HepG2 (cell line): Measurements from ENCODE around the gene ABHD10. TPM values are rescaled to one million over a fixed set of nuclear protein-coding genes. Genes with fewer than 3 reads are reported as not detected.

Experiments used
- ATAC-seq: fragments of 200-7000 bp; cut with Tn5 transposase; 3 replicates; pipeline ENCODE4 v1.9.1; 2020; ENCODE audit warnings: mild to moderate bottlenecking, moderate library complexity
- BruUV-seq: library from RNA; stranded (reverse); fragments of 400-500 nt; replicated peaks from 2 replicates; lab custom pipeline; 2021; lab: Mats Ljungman, UMichigan
- CTCF ChIA-PET: fragments of 300-600 bp; formaldehyde crosslinking; extraction: SDS; loops from one replicate; lab custom pipeline; 2021; ENCODE audit warnings: low total read pairs, inconsistent platforms, low intra/inter-chr PET ratio; lab: Yijun Ruan, JAX
- POLR2A ChIA-PET: fragments of 350-600 bp; sonication (Branson Sonifier 250); formaldehyde crosslinking; loops from one replicate; lab custom pipeline; 2020; ENCODE audit warnings: antibody characterized with exemption, inconsistent platforms; lab: Yijun Ruan, JAX
- DNase-seq: peaks from one replicate; pipeline ENCODE4 v3.0.0-alpha.2; 2015; ENCODE audit warnings: low spot score
- FAIRE-seq: peaks from 3 replicates; lab custom pipeline; 2011; peaks lifted over from hg19 to GRCh38; lab: Jason Lieb, UNC
- H2AFZ ChIP-seq: one replicate; pipeline ENCODE4 v1.6.1; 2011; ENCODE audit warnings: low read length, inconsistent platforms
- H3K27ac ChIP-seq: fragments of 300-600 bp; 3 replicates; pipeline ENCODE4 v1.8.0; 2011; ENCODE audit warnings: mixed run types, mild to moderate bottlenecking, mixed read lengths, low read length, inconsistent platforms; ENCODE audit not compliant: insufficient read depth; ENCODE audit errors: extremely low read length
- H3K27me3 ChIP-seq, 2 experiments: fragments of 200-600 bp in 1 of 2; 2 replicates in 1 of 2; 3 replicates in 1 of 2; pipeline versions ENCODE4 v1.6.0 to v1.8.0; 2011; ENCODE audit warnings: low read length in 2 of 2, mild to moderate bottlenecking in 2 of 2, moderate library complexity in 2 of 2, inconsistent platforms in 1 of 2; ENCODE audit not compliant: insufficient read depth in 2 of 2, control insufficient read depth in 1 of 2
- H3K36me3 ChIP-seq, 2 experiments: fragments of 200-600 bp in 1 of 2; replicated peaks in 1 of 2; 2 replicates in 1 of 2; 3 replicates in 1 of 2; pipeline versions ENCODE4 v1.5.1 to v1.8.0; 2011; ENCODE audit warnings: low read length in 2 of 2, inconsistent platforms in 1 of 2; ENCODE audit not compliant: insufficient read depth in 2 of 2, control insufficient read depth in 1 of 2
- H3K4me1 ChIP-seq: 2 replicates; pipeline ENCODE4 v1.5.1; 2012; ENCODE audit warnings: low read length, inconsistent platforms; ENCODE audit not compliant: insufficient read depth
- H3K4me2 ChIP-seq: 2 replicates; pipeline ENCODE4 v1.6.0; 2011; ENCODE audit warnings: low read depth, low read length, inconsistent platforms
- H3K4me3 ChIP-seq, 3 experiments: fragments of 200-600 bp in 1 of 3; sonication (generic), shearing (Covaris generic) in 1 of 3; replicated peaks in 1 of 3; 2 replicates each; pipeline ENCODE4 v1.5.1; 2011 to 2016; ENCODE audit warnings: low read length in 3 of 3, inconsistent platforms in 2 of 3, low read depth in 2 of 3, mild to moderate bottlenecking in 2 of 3, control low read depth in 1 of 3, mixed read lengths in 1 of 3; ENCODE audit not compliant: insufficient read depth in 1 of 3
- H3K79me2 ChIP-seq: one replicate; pipeline ENCODE4 v1.6.1; 2011; ENCODE audit warnings: low read length, inconsistent platforms; ENCODE audit not compliant: insufficient read depth
- H3K9ac ChIP-seq: 2 replicates; pipeline ENCODE4 v1.6.0; 2011; ENCODE audit warnings: mild to moderate bottlenecking, low read depth, low read length, inconsistent platforms; ENCODE audit not compliant: insufficient read depth
- H3K9me3 ChIP-seq: 2 replicates; pipeline ENCODE4 v1.5.1; 2012; ENCODE audit warnings: mild to moderate bottlenecking, low read length
- H4K20me1 ChIP-seq: 2 replicates; pipeline ENCODE4 v1.6.0; 2011; ENCODE audit warnings: inconsistent platforms, mild to moderate bottlenecking, low read length, moderate library complexity; ENCODE audit not compliant: insufficient read depth
- AHR ChIP-seq: IDR thresholded peaks from 2 replicates; pipeline ENCODE4 v1.6.1; 2018; ENCODE audit warnings: missing genetic modification reagents, missing compliant biosample characterization
- CCAR2 ChIP-seq: fragments of 200-400 bp; formaldehyde crosslinking; optimal IDR thresholded peaks from 2 replicates; pipeline ENCODE3; 2018; ENCODE audit warnings: low read depth, mild to moderate bottlenecking, low read length, moderate library complexity
- FOXK1 ChIP-seq: sonication (generic); formaldehyde crosslinking; IDR thresholded peaks from 2 replicates; pipeline ENCODE4 v1.4.0; 2020; ENCODE audit warnings: low read depth, missing genetic modification reagents, borderline replicate concordance
- GRHL1 ChIP-seq: sonication (generic); formaldehyde crosslinking; conservative IDR thresholded peaks from 2 replicates; pipeline ENCODE4 v1.8.0; 2022; ENCODE audit warnings: missing genetic modification reagents
- HMGXB4 ChIP-seq, 2 experiments: sonication (generic) in 1 of 2; formaldehyde crosslinking in 1 of 2; IDR thresholded peaks; 2 replicates each; pipeline versions ENCODE4 v1.4.0 to v1.6.1; 2018 to 2020; ENCODE audit warnings: missing genetic modification reagents in 2 of 2, borderline replicate concordance in 1 of 2, low read depth in 1 of 2, mild to moderate bottlenecking in 1 of 2, missing biosample characterization in 1 of 2
- KDM5B ChIP-seq: sonication (generic); formaldehyde crosslinking; IDR thresholded peaks from 2 replicates; pipeline ENCODE4 v1.4.0; 2020; ENCODE audit warnings: missing genetic modification reagents, mild to moderate bottlenecking, borderline replicate concordance
- MAFG ChIP-seq: sonication (generic); formaldehyde crosslinking; IDR thresholded peaks from 2 replicates; pipeline ENCODE4 v1.5.1; 2020; ENCODE audit warnings: mild to moderate bottlenecking, missing genetic modification reagents
- MIXL1 ChIP-seq: IDR thresholded peaks from 2 replicates; pipeline ENCODE4 v1.6.1; 2016
- NR2F6 ChIP-seq, 2 experiments: IDR thresholded peaks; 2 replicates each; pipeline ENCODE4 v1.6.1; 2016; ENCODE audit warnings: antibody characterized with exemption in 1 of 2, mild to moderate bottlenecking in 1 of 2
- SMC3 ChIP-seq: IDR thresholded peaks from 2 replicates; pipeline ENCODE4 v1.6.1; 2011; ENCODE audit warnings: low read length, improper control_type of control experiment
- TEAD3 ChIP-seq: optimal IDR thresholded peaks from 2 replicates; pipeline ENCODE3; 2016; ENCODE audit warnings: borderline replicate concordance
- ZNF563 ChIP-seq: sonication (generic); formaldehyde crosslinking; IDR thresholded peaks from 2 replicates; pipeline ENCODE4 v1.8.0; 2022; ENCODE audit warnings: mild to moderate bottlenecking, moderate library complexity, missing genetic modification reagents
- ZNF766 ChIP-seq: sonication (generic); formaldehyde crosslinking; IDR thresholded peaks from 2 replicates; pipeline ENCODE4 v1.5.0; 2020; ENCODE audit warnings: missing genetic modification reagents, borderline replicate concordance
- WGBS: methylation state at CpG from one replicate; pipeline ENCODE4 v1.1.6; 2017; ENCODE audit warnings: low lambda C conversion rate; 5-methylcytosine and 5-hydroxymethylcytosine counted together
- in situ Hi-C: cut with HindIII; loops from 2 replicates; pipeline ENCODE4 v1.10.0; 2017; ENCODE audit warnings: low pct_unique_long_range_greater_than_20kb; ENCODE audit not compliant: extremely low pct_ligation_motif_present
- intact Hi-C: fragments of 100-400 bp; cut with micrococcal nuclease; formaldehyde crosslinking; loops from one replicate; pipeline ENCODE4 v1.10.0; 2022; ENCODE audit not compliant: unreplicated experiment
- polyA plus RNA-seq, 8 experiments: library from polyadenylated mRNA; depleted of rRNA in 3 of 8; stranded (reverse) in 7 of 8; unstranded in 1 of 8; fragments of >200 nt; fragmentation: Illumina TruSeq in 4 of 8; extraction: Trizol in 4 of 8; gene quantifications; 2 replicates each; pipeline versions ENCODE4 v1.2.1 to v1.2.3, GENCODE V29; 2011 to 2016; ENCODE audit warnings: low read depth in 4 of 8, missing spikeins in 1 of 8, mixed read lengths in 1 of 8; ENCODE audit not compliant: insufficient read depth in 1 of 8
- total RNA-seq, 5 experiments: library from RNA; depleted of rRNA; stranded (reverse); fragments of >200 nt; fragmentation: Illumina TruSeq; extraction: Trizol; gene quantifications; 2 replicates each; pipeline ENCODE4 v1.2.3, GENCODE V29; 2016; ENCODE audit warnings: low read depth in 1 of 5
- TF ChIP-seq, protein P1 (sequence below): sonication (generic); formaldehyde crosslinking; IDR thresholded peaks from 2 replicates; pipeline ENCODE4 v1.4.0; 2020; ENCODE audit warnings: mild to moderate bottlenecking, missing genetic modification reagents

Gene ABHD10
- total and polyA plus RNA-seq, 2 of the 13 experiments (the other 11 are each of a cell fraction or from before 2014, with no cell fraction given), result 22.8 to 50.2 TPM

GRCh38 chr3:112013058-112013783 is 34.4 kb downstream of the ABHD10 start:
- H3K36me3 ChIP-seq, result no peaks in the 10 kb centered on the region
- BruUV-seq, result no TSS peak
- ChIA-PET POLR2A (interaction anchor here (0.6 to 1.7 kb wide), 6 partner anchors 7 to 34 kb away, joined by 3 to 21 read pairs (median 4); partner anchors contain the start of genes ABHD10 and TAGLN3), CTCF (interaction anchor here (2.0 to 2.3 kb wide), 2 partner anchors 24 to 344 kb away, joined by 6 to 28 read pairs; no protein-coding TSS in a partner anchor)
- intact Hi-C loops (loop anchor here (1.0 to 10.0 kb wide), 3 partner anchors 24 to 438 kb away; no protein-coding TSS in a partner anchor), in situ Hi-C loops (no loop called here)
- DNase-seq, result peak; percentile 49
- H3K27me3 ChIP-seq, result peaks cover 0 to 5% of the 10 kb centered on the region in 2 experiments; a peak in 1 of 5 replicates
- no peaks in the 10 kb centered on the region for H3K79me2 ChIP-seq
- peak overlapping the region; percentile 99 for H3K4me2 ChIP-seq
- peaks cover 17% of the 10 kb centered on the region for H3K4me1 ChIP-seq
- 10% methylated on average over 15 of the region's 19 CpGs for WGBS
- no peaks in the 10 kb centered on the region for H4K20me1 ChIP-seq
- H2AFZ ChIP-seq, result peak overlapping the region; percentile 47
- H3K9ac ChIP-seq, result 0 out of 2 replicates have a peak overlapping the region, but pooled peaks have one; percentile 15
- H3K9me3 ChIP-seq, result no peaks in the 10 kb centered on the region
- no peak overlapping the region for H3K27ac ChIP-seq
- peak overlapping the region; percentile 46 to 74 (median 53); a peak in 5 of 6 replicates for H3K4me3 ChIP-seq
- FAIRE-seq, result peak; percentile 80
- peak; percentile 97 for ATAC-seq
- TF ChIP-seq AHR (CRISPR knock-in tag) (0 out of 2 replicates have a peak, but pooled peaks have one; percentile 25), NR2F6 (IDR thresholded peaks at IDR 0.05) (0 out of 2 replicates have a peak, but pooled peaks have one; percentile 11), NR2F6 (CRISPR knock-in tag; IDR thresholded peaks at IDR 0.05) (no peak), GRHL1 (CRISPR knock-in tag) (no peak), MAFG (CRISPR knock-in tag) (peak; percentile 33; the same call in 1 of the 2 replicates), HMGXB4 (CRISPR knock-in tag; IDR thresholded peaks at IDR 0.05; ENCODE audit: borderline replicate concordance in 1 of 2, low read depth in 1 of 2) (peak in 1 of 2 experiments; percentile 19; a peak in 2 of 4 replicates), CCAR2 (no peak), FOXK1 (CRISPR knock-in tag) (no peak), KDM5B (peak; percentile 57; the same call in 1 of the 2 replicates), MIXL1 (CRISPR knock-in tag) (0 out of 2 replicates have a peak, but pooled peaks have one; percentile 22), ZNF766 (CRISPR knock-in tag) (0 out of 2 replicates have a peak, but pooled peaks have one; percentile 44), ZNF563 (no peak), TEAD3 (CRISPR knock-in tag) (peak; percentile 62), SMC3 (peak; percentile 66)
- TF ChIP-seq, protein P1, sequence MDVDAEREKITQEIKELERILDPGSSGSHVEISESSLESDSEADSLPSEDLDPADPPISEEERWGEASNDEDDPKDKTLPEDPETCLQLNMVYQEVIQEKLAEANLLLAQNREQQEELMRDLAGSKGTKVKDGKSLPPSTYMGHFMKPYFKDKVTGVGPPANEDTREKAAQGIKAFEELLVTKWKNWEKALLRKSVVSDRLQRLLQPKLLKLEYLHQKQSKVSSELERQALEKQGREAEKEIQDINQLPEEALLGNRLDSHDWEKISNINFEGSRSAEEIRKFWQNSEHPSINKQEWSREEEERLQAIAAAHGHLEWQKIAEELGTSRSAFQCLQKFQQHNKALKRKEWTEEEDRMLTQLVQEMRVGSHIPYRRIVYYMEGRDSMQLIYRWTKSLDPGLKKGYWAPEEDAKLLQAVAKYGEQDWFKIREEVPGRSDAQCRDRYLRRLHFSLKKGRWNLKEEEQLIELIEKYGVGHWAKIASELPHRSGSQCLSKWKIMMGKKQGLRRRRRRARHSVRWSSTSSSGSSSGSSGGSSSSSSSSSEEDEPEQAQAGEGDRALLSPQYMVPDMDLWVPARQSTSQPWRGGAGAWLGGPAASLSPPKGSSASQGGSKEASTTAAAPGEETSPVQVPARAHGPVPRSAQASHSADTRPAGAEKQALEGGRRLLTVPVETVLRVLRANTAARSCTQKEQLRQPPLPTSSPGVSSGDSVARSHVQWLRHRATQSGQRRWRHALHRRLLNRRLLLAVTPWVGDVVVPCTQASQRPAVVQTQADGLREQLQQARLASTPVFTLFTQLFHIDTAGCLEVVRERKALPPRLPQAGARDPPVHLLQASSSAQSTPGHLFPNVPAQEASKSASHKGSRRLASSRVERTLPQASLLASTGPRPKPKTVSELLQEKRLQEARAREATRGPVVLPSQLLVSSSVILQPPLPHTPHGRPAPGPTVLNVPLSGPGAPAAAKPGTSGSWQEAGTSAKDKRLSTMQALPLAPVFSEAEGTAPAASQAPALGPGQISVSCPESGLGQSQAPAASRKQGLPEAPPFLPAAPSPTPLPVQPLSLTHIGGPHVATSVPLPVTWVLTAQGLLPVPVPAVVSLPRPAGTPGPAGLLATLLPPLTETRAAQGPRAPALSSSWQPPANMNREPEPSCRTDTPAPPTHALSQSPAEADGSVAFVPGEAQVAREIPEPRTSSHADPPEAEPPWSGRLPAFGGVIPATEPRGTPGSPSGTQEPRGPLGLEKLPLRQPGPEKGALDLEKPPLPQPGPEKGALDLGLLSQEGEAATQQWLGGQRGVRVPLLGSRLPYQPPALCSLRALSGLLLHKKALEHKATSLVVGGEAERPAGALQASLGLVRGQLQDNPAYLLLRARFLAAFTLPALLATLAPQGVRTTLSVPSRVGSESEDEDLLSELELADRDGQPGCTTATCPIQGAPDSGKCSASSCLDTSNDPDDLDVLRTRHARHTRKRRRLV (CRISPR knock-in tag), result no peak
